GM12878 (cell line): ENCODE measurements around the gene IL32. TPM values are rescaled to one million over a fixed set of nuclear protein-coding genes. Genes with fewer than 3 reads are reported as not detected.

Experiments used
- ATAC-seq: fragments of 200-7000 bp; cut with Tn5 transposase; 3 replicates; pipeline ENCODE4 v1.9.1; 2020; ENCODE audit warnings: mild to moderate bottlenecking, moderate library complexity
- BruUV-seq: library from RNA; stranded (reverse); fragments of 400-500 nt; replicated peaks from 2 replicates; lab custom pipeline; 2021; lab: Mats Ljungman, UMichigan
- CTCF ChIA-PET: fragments of 300-600 bp; sonication (Branson Sonifier 250); formaldehyde crosslinking; extraction: SDS; loops from one replicate; lab custom pipeline; 2021; ENCODE audit warnings: inconsistent platforms; lab: Yijun Ruan, JAX
- POLR2A ChIA-PET: fragments of 350-600 bp; formaldehyde crosslinking; extraction: SDS; loops from one replicate; lab custom pipeline; 2021; ENCODE audit warnings: inconsistent platforms; lab: Charles Lee
- RAD21 ChIA-PET: fragments of 300-600 bp; sonication (Branson Sonifier 250); formaldehyde crosslinking; loops from one replicate; lab custom pipeline; 2023; ENCODE audit warnings: antibody characterized with exemption; ENCODE audit not compliant: unreplicated experiment; lab: Charles Lee
- SMC1A ChIA-PET: fragments of 300-600 bp; sonication (Branson Sonifier 250); formaldehyde crosslinking; loops from one replicate; lab custom pipeline; 2023; ENCODE audit not compliant: unreplicated experiment, uncharacterized antibody; lab: Charles Lee
- DNase-seq: peaks from one replicate; pipeline ENCODE4 v3.0.0-alpha.2; 2011; ENCODE audit warnings: low read depth, low spot score
- FAIRE-seq: peaks from 3 replicates; lab custom pipeline; 2011; peaks lifted over from hg19 to GRCh38; lab: Jason Lieb, UNC
- H2AFZ ChIP-seq: 2 replicates; pipeline ENCODE4 v1.6.0; 2011; ENCODE audit warnings: low read depth, low read length, control low read depth; ENCODE audit not compliant: control insufficient read depth
- H3K27ac ChIP-seq: 2 replicates; pipeline ENCODE4 v1.5.1; 2011; ENCODE audit warnings: control low read depth; ENCODE audit not compliant: control insufficient read depth, insufficient read depth
- H3K27me3 ChIP-seq, 2 experiments: replicated peaks in 1 of 2; 2 replicates each; pipeline versions ENCODE4 v1.6.0 to v1.6.1; 2011; ENCODE audit warnings: low read length in 1 of 2; ENCODE audit not compliant: control insufficient read depth in 2 of 2, insufficient read depth in 2 of 2
- H3K36me3 ChIP-seq, 2 experiments: 2 replicates each; pipeline ENCODE4 v1.5.1; 2011; ENCODE audit warnings: low read length in 1 of 2; ENCODE audit not compliant: control insufficient read depth in 2 of 2, insufficient read depth in 2 of 2
- H3K4me1 ChIP-seq: 2 replicates; pipeline ENCODE4 v1.6.1; 2011; ENCODE audit warnings: mild to moderate bottlenecking, low read length, moderate library complexity, mixed read lengths; ENCODE audit not compliant: control insufficient read depth, insufficient read depth
- H3K4me2 ChIP-seq: 2 replicates; pipeline ENCODE4 v1.6.0; 2011; ENCODE audit warnings: control low read depth; ENCODE audit not compliant: control insufficient read depth, insufficient read depth
- H3K4me3 ChIP-seq: fragments of 200-600 bp; sonication (generic); 2 replicates; pipeline ENCODE4 v1.5.1; 2016
- H3K79me2 ChIP-seq: 2 replicates; pipeline ENCODE4 v1.6.0; 2011; ENCODE audit warnings: low read length; ENCODE audit not compliant: control insufficient read depth, insufficient read depth
- H3K9ac ChIP-seq: 2 replicates; pipeline ENCODE4 v1.8.0; 2011; ENCODE audit warnings: low read length, control low read depth, mixed read lengths; ENCODE audit not compliant: control insufficient read depth, insufficient read depth
- H3K9me3 ChIP-seq: replicated peaks from 3 replicates; pipeline ENCODE4 v1.5.1; 2011; ENCODE audit warnings: mild to moderate bottlenecking, low read length; ENCODE audit not compliant: control insufficient read depth, insufficient read depth
- H4K20me1 ChIP-seq: 2 replicates; pipeline ENCODE4 v1.6.0; 2011; ENCODE audit not compliant: control insufficient read depth, insufficient read depth
- BHLHE40 ChIP-seq, 2 experiments: fragments of 450-650 bp in 1 of 2; IDR thresholded peaks; 2 replicates each; pipeline ENCODE4 v1.6.1; 2011 to 2017; ENCODE audit warnings: low read depth in 2 of 2, borderline replicate concordance in 1 of 2, improper control_type of control experiment in 1 of 2, low read length in 1 of 2, mild to moderate bottlenecking in 1 of 2
- FOXK2 ChIP-seq: fragments of 450-650 bp; IDR thresholded peaks from 2 replicates; pipeline ENCODE4 v1.6.1; 2017; ENCODE audit warnings: mild to moderate bottlenecking, moderate library complexity
- NR2C1 ChIP-seq: fragments of 450-650 bp; IDR thresholded peaks from 2 replicates; pipeline ENCODE4 v1.6.1; 2017; ENCODE audit warnings: antibody characterized with exemption, mild to moderate bottlenecking, moderate library complexity
- POLR2AphosphoS5 ChIP-seq: IDR thresholded peaks from 2 replicates; pipeline ENCODE4 v1.6.1; 2011; ENCODE audit warnings: mild to moderate bottlenecking, low read length, inconsistent platforms
- RELA ChIP-seq: fragments of 450-650 bp; IDR thresholded peaks from 2 replicates; pipeline ENCODE4 v1.8.0; 2014; ENCODE audit warnings: borderline replicate concordance; ENCODE audit not compliant: partially characterized antibody
- ZNF207 ChIP-seq: fragments of 450-650 bp; IDR thresholded peaks from 2 replicates; pipeline ENCODE4 v1.6.1; 2014; ENCODE audit warnings: antibody characterized with exemption, mild to moderate bottlenecking, borderline replicate concordance
- WGBS: methylation state at CpG from one replicate; pipeline ENCODE4 v1.1.6; 2016; ENCODE audit warnings: low lambda C conversion rate; ENCODE audit not compliant: insufficient replicate concordance, insufficient coverage; ENCODE audit errors: missing lambda C conversion rate; 5-methylcytosine and 5-hydroxymethylcytosine counted together
- in situ Hi-C: fragments of 300-500 bp; cut with MboI; formaldehyde crosslinking; loops from 9 replicates; pipeline ENCODE4 v1.14.3; 2018; ENCODE audit warnings: mixed read lengths
- intact Hi-C: fragments of 100-400 bp; cut with micrococcal nuclease; formaldehyde crosslinking; loops from one replicate; pipeline ENCODE4 v1.14.2; 2022; ENCODE audit not compliant: unreplicated experiment
- polyA plus RNA-seq, 11 experiments: library from polyadenylated mRNA; depleted of rRNA in 4 of 11; unstranded in 6 of 11; stranded (reverse) in 5 of 11; fragments of >200 nt; fragmentation: Nextera tagmentation in 4 of 11; fragmentation: Illumina TruSeq in 1 of 11; extraction: Ambion mirVana in 4 of 11; extraction: Trizol in 1 of 11; gene quantifications; 1 replicate in 1 of 11; 2 replicates in 10 of 11; pipeline versions ENCODE4 v1.2.1 to v1.2.3, GENCODE V29; 2011 to 2016; ENCODE audit warnings: inconsistent platforms in 2 of 11, missing spikeins in 2 of 11, low read depth in 1 of 11
- total RNA-seq, 4 experiments: library from RNA; depleted of rRNA in 3 of 4; stranded (reverse); fragments of >200 nt in 3 of 4; fragmentation: Illumina TruSeq in 1 of 4; extraction: Trizol in 1 of 4; gene quantifications; 2 replicates each; pipeline versions ENCODE4 v1.2.1 to v1.2.3, GENCODE V29; 2013 to 2021
- TF ChIP-seq, protein P1 (sequence below): fragments of 150-350 bp; IDR thresholded peaks from 2 replicates; pipeline ENCODE4 v1.6.1; 2016; ENCODE audit warnings: low read depth, low read length
- TF ChIP-seq, protein P2 (sequence below): fragments of 450-650 bp; formaldehyde crosslinking; IDR thresholded peaks from 2 replicates; pipeline ENCODE4 v1.4.0; 2020; ENCODE audit warnings: mild to moderate bottlenecking, moderate library complexity
- TF ChIP-seq, protein P3 (sequence below): IDR thresholded peaks from 2 replicates; pipeline ENCODE4 v1.6.1; 2012; ENCODE audit warnings: low read depth, low read length, improper control_type of control experiment

Gene IL32
- total and polyA plus RNA-seq, 10 of the 15 experiments (the other 5 are each of a cell fraction or from before 2014, with no cell fraction given) = 27.0 to 122 (median 55.8) TPM

DNA sequence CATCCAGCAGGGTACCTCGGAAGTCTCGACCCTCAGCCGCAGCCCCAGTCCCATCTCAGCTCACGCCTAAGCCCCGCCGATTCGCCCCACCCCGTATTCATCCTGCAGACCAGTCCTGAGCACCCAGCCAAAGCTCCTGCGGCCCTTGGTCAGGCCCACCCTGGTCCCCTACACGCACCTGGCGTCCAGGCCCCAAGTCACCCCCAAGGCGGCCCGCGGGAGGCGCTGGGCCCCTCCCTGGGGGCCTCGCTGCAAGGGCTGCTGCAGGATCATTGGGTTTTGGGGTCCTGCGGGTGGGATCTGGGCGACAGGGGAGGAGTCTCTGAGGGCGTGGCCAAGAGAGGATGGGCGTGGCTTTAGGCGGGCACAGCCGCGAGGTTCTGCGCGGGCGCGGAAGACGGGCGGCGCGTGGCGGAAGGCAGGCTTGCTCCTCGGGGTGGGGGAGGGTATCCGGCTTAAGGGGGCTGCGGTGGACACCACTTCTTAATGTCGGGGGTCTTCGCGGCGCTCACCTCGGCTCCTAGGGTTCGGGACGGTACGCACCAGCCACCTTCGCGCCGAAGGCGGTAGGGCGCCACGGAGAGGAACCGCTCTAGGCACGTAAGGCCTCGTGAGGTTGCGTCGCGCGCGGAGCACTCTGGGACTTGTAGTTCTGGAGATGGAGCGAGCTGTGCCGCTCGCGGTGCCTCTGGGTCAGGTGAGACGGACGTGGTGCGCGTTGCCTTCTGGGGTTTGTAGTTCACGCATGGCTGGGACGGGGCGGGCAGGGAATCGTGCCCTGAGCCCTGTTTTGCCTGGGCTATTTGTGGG lies 41.6 kb upstream of the IL32 start, which contains the start of the genes HCFC1R1 and THOC6:
HCFC1R1 (minus strand) TSS at position 274 of the 810 bp plus-strand sequence; CDS start at position 273, 1 bp downstream.
THOC6 (plus strand) TSS at position 367 of the 810 bp plus-strand sequence; CDS start at position 659, 292 bp downstream.
- no peaks in the 10 kb centered on the region for H3K79me2 ChIP-seq
- H2AFZ ChIP-seq = peak within 1 kb of the TSS; percentile 94
- whole genome bisulfite sequencing = under 1% methylated on average over 69 of the region's 69 CpGs
- peak; percentile 85 for ATAC-seq
- peak within 1 kb of the TSS; percentile 83 for H3K4me2 ChIP-seq
- POLR2A ChIA-PET = interaction anchor here (0.6 to 2.4 kb wide), 5 partner anchors 17 to 550 kb away, joined by 3 to 7 read pairs (median 5); partner anchors contain the start of gene ZNF213
- peak; percentile 94 for DNase-seq
- no peaks in the 10 kb centered on the region; a peak in 1 of 4 replicates for H3K27me3 ChIP-seq
- peak within 1 kb of the TSS; percentile 81 for H3K9ac ChIP-seq
- SMC1A ChIA-PET = interaction anchor here (1.3 to 10.1 kb wide), 3 partner anchors 8 to 111 kb away, joined by 5 to 91 read pairs (median 6); partner anchors contain the start of gene ZNF213
- peaks cover 4 to 7% of the 10 kb centered on the region in 2 experiments; a peak in 3 of 4 replicates for H3K36me3 ChIP-seq
- CTCF ChIA-PET = interaction anchor here (0.9 to 18.2 kb wide), 8 partner anchors 8 to 185 kb away, joined by 3 to 421 read pairs (median 6); no protein-coding TSS in a partner anchor
- peaks cover 25% of the 10 kb centered on the region for H3K4me1 ChIP-seq
- in situ Hi-C loops (no loop called here), intact Hi-C loops (no loop called here)
- peak within 1 kb of the TSS; percentile 87 for H3K4me3 ChIP-seq
- RAD21 ChIA-PET = interaction anchor here (4.4 kb wide), 1 partner anchor 20 kb away, joined by 34 read pairs; no protein-coding TSS in a partner anchor
- H4K20me1 ChIP-seq = 0 out of 2 replicates have a peak, but pooled peaks cover 2% of the 10 kb centered on the region
- FAIRE-seq = peak; percentile 98
- BruUV-seq = TSS peak; percentile 93
- no peaks in the 10 kb centered on the region for H3K9me3 ChIP-seq
- H3K27ac ChIP-seq = peak within 1 kb of the TSS; percentile 86
- no peak for TF ChIP-seq FOXK2
- TF ChIP-seq, protein P1, sequence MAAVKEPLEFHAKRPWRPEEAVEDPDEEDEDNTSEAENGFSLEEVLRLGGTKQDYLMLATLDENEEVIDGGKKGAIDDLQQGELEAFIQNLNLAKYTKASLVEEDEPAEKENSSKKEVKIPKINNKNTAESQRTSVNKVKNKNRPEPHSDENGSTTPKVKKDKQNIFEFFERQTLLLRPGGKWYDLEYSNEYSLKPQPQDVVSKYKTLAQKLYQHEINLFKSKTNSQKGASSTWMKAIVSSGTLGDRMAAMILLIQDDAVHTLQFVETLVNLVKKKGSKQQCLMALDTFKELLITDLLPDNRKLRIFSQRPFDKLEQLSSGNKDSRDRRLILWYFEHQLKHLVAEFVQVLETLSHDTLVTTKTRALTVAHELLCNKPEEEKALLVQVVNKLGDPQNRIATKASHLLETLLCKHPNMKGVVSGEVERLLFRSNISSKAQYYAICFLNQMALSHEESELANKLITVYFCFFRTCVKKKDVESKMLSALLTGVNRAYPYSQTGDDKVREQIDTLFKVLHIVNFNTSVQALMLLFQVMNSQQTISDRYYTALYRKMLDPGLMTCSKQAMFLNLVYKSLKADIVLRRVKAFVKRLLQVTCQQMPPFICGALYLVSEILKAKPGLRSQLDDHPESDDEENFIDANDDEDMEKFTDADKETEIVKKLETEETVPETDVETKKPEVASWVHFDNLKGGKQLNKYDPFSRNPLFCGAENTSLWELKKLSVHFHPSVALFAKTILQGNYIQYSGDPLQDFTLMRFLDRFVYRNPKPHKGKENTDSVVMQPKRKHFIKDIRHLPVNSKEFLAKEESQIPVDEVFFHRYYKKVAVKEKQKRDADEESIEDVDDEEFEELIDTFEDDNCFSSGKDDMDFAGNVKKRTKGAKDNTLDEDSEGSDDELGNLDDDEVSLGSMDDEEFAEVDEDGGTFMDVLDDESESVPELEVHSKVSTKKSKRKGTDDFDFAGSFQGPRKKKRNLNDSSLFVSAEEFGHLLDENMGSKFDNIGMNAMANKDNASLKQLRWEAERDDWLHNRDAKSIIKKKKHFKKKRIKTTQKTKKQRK = no peak
- TF ChIP-seq ZNF207 = peak; percentile 93
- TF ChIP-seq BHLHE40 (IDR thresholded peaks at IDR 0.05; ENCODE audit: borderline replicate concordance in 1 of 2, low read depth in 2 of 2, low read length in 1 of 2) = peak; percentile 76 to 87
- TF ChIP-seq, protein P2, sequence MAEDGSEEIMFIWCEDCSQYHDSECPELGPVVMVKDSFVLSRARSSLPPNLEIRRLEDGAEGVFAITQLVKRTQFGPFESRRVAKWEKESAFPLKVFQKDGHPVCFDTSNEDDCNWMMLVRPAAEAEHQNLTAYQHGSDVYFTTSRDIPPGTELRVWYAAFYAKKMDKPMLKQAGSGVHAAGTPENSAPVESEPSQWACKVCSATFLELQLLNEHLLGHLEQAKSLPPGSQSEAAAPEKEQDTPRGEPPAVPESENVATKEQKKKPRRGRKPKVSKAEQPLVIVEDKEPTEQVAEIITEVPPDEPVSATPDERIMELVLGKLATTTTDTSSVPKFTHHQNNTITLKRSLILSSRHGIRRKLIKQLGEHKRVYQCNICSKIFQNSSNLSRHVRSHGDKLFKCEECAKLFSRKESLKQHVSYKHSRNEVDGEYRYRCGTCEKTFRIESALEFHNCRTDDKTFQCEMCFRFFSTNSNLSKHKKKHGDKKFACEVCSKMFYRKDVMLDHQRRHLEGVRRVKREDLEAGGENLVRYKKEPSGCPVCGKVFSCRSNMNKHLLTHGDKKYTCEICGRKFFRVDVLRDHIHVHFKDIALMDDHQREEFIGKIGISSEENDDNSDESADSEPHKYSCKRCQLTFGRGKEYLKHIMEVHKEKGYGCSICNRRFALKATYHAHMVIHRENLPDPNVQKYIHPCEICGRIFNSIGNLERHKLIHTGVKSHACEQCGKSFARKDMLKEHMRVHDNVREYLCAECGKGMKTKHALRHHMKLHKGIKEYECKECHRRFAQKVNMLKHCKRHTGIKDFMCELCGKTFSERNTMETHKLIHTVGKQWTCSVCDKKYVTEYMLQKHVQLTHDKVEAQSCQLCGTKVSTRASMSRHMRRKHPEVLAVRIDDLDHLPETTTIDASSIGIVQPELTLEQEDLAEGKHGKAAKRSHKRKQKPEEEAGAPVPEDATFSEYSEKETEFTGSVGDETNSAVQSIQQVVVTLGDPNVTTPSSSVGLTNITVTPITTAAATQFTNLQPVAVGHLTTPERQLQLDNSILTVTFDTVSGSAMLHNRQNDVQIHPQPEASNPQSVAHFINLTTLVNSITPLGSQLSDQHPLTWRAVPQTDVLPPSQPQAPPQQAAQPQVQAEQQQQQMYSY (CRISPR knock-in tag) = no peak
- TF ChIP-seq POLR2AphosphoS5 = peak; percentile 90
- TF ChIP-seq, protein P3, sequence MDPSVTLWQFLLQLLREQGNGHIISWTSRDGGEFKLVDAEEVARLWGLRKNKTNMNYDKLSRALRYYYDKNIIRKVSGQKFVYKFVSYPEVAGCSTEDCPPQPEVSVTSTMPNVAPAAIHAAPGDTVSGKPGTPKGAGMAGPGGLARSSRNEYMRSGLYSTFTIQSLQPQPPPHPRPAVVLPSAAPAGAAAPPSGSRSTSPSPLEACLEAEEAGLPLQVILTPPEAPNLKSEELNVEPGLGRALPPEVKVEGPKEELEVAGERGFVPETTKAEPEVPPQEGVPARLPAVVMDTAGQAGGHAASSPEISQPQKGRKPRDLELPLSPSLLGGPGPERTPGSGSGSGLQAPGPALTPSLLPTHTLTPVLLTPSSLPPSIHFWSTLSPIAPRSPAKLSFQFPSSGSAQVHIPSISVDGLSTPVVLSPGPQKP = 0 out of 2 replicates have a peak, but pooled peaks have one; percentile 27
- peak; percentile 84 for TF ChIP-seq NR2C1
- peak; percentile 77 for TF ChIP-seq RELA
